Upper lobe of right lung (tissue), 1 donor: Measurements from ENCODE around the gene FITM2. TPM values are rescaled to one million over a fixed set of nuclear protein-coding genes. Genes with fewer than 3 reads are reported as not detected.
A peak's percentile ranks its signal among the peaks of the same experiment; 100 is the strongest.
"Not testable (repeated sequence)": the region's sequence is repeated elsewhere in the genome, so short reads cannot be mapped to it uniquely, and the experiment has no call there.

Source experiments
- ATAC-seq: fragments of 200-7000 bp; cut with Tn5 transposase; one replicate; pipeline ENCODE4 v1.9.1; 2020; ENCODE audit warnings: mild to moderate bottlenecking, moderate library complexity
- DNase-seq: peaks from one replicate; pipeline ENCODE4 v3.0.0-alpha.2; 2020
- H3K27ac ChIP-seq: fragments of 200-600 bp; one replicate; pipeline ENCODE4 v1.8.0; 2022
- H3K27me3 ChIP-seq: fragments of 200-600 bp; one replicate; pipeline ENCODE4 v1.8.0; 2022; ENCODE audit warnings: mild to moderate bottlenecking
- H3K36me3 ChIP-seq: fragments of 200-600 bp; one replicate; pipeline ENCODE4 v1.8.0; 2022
- H3K4me1 ChIP-seq: fragments of 200-600 bp; one replicate; pipeline ENCODE4 v1.8.0; 2022
- H3K4me3 ChIP-seq: fragments of 200-600 bp; one replicate; pipeline ENCODE4 v1.8.0; 2022; ENCODE audit warnings: mild to moderate bottlenecking
- H3K9me3 ChIP-seq: fragments of 200-600 bp; one replicate; pipeline ENCODE4 v1.8.0; 2022
- CTCF ChIP-seq: fragments of 200-600 bp; IDR thresholded peaks from one replicate; pipeline ENCODE4 v1.8.0; 2022; ENCODE audit warnings: antibody characterized with exemption
- intact Hi-C: fragments of 100-400 bp; cut with DNase I; formaldehyde crosslinking; loops from one replicate; pipeline ENCODE4 v1.11.0; 2022
- total RNA-seq: library from RNA; stranded (reverse); fragmentation: NEBNext Ultra II Directional; extraction: Animal tissue kit (Norgen Biotek cat#: 25700); gene quantifications from one replicate; pipeline ENCODE4 v1.2.1, GENCODE V29; 2021
- donor health status: DM: no; HTN: yes; CAD: no; lungs with severe emphysema.

Gene FITM2
- total RNA-seq, 1 donor from 2014 or later: 12.6 TPM

DNA sequence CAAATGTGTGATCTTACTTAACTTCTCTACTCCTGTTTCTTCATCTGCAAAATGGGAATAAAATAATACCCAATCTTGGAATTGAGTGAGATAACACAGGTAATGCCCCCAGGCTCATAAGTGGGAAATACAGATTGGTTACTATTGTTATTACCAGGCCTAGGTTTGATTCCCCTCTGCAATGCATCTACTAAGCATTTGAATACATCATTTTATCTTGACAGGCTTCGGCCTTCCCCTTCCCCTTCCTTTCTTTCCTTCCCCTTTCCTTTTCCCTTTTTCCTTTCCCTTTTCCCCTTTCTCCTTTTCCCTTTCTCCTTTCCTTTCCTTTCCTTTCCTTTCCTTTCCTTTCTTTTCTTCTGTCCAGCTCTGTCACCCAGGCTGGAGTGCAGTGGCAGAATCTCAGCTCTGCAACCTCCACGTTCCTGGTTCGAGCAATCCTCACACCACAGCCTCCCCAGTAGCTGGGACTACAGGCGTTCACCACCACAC is 37.2 kb upstream of the FITM2 start:
- H3K27me3 ChIP-seq: no peaks in the 10 kb centered on the region
- H3K36me3 ChIP-seq: no peaks in the 10 kb centered on the region
- intact Hi-C loops: no loop called here
- no peak for ATAC-seq
- no peak overlapping the region for H3K4me3 ChIP-seq
- TF ChIP-seq CTCF: no peak
- no peak overlapping the region for H3K27ac ChIP-seq
- no peaks in the 10 kb centered on the region for H3K9me3 ChIP-seq
- no peaks in the 10 kb centered on the region for H3K4me1 ChIP-seq
- no peak for DNase-seq

GRCh38 chr20:44345941-44346340 is 34.9 kb upstream of the FITM2 start:
- ATAC-seq, H3K4me1 ChIP-seq, H3K36me3 ChIP-seq, H3K27me3 ChIP-seq, H3K4me3 ChIP-seq, H3K9me3 ChIP-seq, H3K27ac ChIP-seq, DNase-seq, intact Hi-C loops: not testable (repeated sequence)

DNA sequence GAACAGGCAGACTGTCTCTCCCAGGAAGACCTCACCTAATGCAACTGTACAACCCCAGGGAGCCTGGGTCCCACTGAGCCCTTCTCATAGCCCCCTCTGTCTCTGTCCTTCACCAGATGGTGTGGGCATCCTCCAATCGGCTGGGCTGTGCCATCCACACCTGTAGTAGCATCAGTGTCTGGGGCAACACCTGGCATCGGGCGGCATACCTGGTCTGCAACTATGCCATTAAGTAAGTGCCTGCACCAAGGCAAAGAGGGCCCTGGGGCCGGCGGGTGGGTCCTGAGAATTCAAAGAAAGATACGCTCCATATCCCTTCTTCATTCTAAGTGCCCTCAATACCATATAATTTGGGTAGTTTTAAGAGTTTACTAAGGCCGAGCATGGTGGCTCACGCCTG is 34.1 kb upstream of the FITM2 start:
- H3K27me3 ChIP-seq: peaks cover 7% of the 10 kb centered on the region
- no peak overlapping the region for H3K27ac ChIP-seq
- H3K9me3 ChIP-seq: no peaks in the 10 kb centered on the region
- no peaks in the 10 kb centered on the region for H3K4me1 ChIP-seq
- no peak overlapping the region for H3K4me3 ChIP-seq
- ATAC-seq (no peak), DNase-seq (no peak)
- no peaks in the 10 kb centered on the region for H3K36me3 ChIP-seq
- intact Hi-C loops: no loop called here
- no peak for TF ChIP-seq CTCF

DNA sequence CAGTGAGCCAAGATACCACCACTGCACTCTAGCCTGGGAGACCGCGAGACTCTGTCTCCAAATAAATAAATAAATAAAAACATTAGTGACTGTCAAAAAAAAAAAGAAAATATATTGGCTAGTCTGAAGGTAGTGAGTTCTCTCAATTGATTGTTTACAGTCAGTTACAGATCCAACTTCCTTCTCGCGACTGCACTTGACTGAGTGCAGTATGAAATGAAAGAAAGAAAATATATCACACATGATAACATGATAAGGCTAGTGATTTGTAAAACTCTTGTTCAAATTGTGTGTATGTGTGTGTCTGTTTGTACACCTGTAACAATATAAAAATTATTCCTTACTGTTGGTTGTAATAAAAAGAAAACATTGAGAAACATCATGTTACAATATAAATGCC is 33.7 kb upstream of the FITM2 start:
- intact Hi-C loops: no loop called here
- peaks cover 9% of the 10 kb centered on the region for H3K27me3 ChIP-seq
- H3K4me3 ChIP-seq: no peak overlapping the region
- ATAC-seq: no peak
- no peak for TF ChIP-seq CTCF
- H3K9me3 ChIP-seq: no peaks in the 10 kb centered on the region
- H3K27ac ChIP-seq: no peak overlapping the region
- no peak for DNase-seq
- no peaks in the 10 kb centered on the region for H3K36me3 ChIP-seq
- no peaks in the 10 kb centered on the region for H3K4me1 ChIP-seq

DNA sequence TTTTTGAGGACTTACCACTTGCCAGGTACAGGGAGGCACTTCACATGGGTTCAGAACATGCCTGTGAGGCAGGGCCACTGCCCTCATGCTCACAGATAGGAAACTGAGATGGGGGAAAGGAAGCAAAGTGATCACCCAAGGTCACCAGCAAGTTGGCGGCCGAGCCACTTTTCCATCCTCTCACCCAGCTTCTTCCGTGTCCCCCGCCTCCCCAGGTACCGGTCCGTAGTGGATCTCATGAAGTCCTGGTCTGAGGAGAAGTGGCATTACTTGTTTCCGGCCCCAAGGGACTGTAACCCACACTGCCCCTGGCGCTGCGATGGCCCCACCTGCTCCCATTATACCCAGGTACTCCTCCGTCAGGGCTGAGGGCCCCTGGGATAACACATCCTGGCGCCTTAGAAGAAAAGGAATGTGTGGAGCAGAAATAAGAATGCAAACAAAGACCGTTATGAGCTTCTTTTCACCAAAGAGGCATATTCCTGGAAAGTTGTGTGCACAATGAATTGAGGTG is 32.2 kb upstream of the FITM2 start:
- Histone ChIP-seq H3K9me3 (no peaks in the 10 kb centered on the region), H3K4me1 (no peaks in the 10 kb centered on the region), H3K36me3 (no peaks in the 10 kb centered on the region), H3K27me3 (peaks cover 9% of the 10 kb centered on the region), H3K27ac (no peak overlapping the region), H3K4me3 (no peak overlapping the region)
- ATAC-seq (no peak), DNase-seq (peak; percentile 22)
- intact Hi-C loops: no loop called here
- TF ChIP-seq CTCF: no peak

DNA sequence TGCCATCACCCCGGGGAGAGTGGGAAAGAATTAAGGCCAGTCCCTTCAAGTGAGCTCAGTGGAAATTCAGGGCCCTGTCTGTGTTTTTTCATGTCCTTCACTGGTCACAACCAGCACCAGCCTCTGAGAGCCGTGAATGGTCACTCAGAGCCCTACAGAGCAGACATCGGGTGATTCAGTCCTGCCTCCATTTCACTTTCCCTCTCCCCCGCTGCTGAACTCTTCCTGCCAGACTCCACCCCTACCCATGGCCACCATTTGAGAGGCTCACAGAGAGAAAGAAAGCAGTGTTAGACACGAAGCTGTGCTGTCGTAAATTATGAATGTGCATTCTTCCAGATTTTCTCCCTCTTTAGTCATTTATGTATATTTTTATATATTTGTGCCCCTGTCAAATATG is 31.2 kb upstream of the FITM2 start:
- intact Hi-C loops: no loop called here
- ATAC-seq (no peak), DNase-seq (peak; percentile 23)
- H3K36me3 ChIP-seq: no peaks in the 10 kb centered on the region
- no peak overlapping the region for H3K27ac ChIP-seq
- H3K4me1 ChIP-seq: no peaks in the 10 kb centered on the region
- peaks cover 9% of the 10 kb centered on the region for H3K27me3 ChIP-seq
- TF ChIP-seq CTCF: no peak
- no peaks in the 10 kb centered on the region for H3K9me3 ChIP-seq
- no peak overlapping the region for H3K4me3 ChIP-seq
